Thyroid gland (tissue), 4 donors: ENCODE measurements around the gene LRRC30.

Source experiments
- CTCF ChIP-seq, 6 experiments: fragments of 200-600 bp in 3 of 6; fragments of 450-650 bp in 3 of 6; sonication (generic) in 3 of 6; IDR thresholded peaks; one replicate each; pipeline ENCODE4 v1.5.1; 2016 to 2019; ENCODE audit warnings: antibody characterized with exemption in 6 of 6, mild to moderate bottlenecking in 2 of 6, inconsistent platforms in 1 of 6, moderate library complexity in 1 of 6
- POLR2A ChIP-seq, 2 donors: fragments of 450-650 bp; IDR thresholded peaks; one replicate each; pipeline ENCODE4 v1.6.1; 2017; ENCODE audit warnings: antibody characterized with exemption in 2 of 2, mild to moderate bottlenecking in 2 of 2, moderate library complexity in 1 of 2

- TF ChIP-seq CTCF (IDR thresholded peaks at IDR 0.05) (peak in 5 of 6 experiments; percentile 29 to 73 (median 61)), POLR2A (IDR thresholded peaks at IDR 0.05) (no peak)
Observed at GRCh38 chr18:7272311-7273049, 41.6 kb downstream of the LRRC30 start.
